MM.1S (cell line): ENCODE data around the gene SLC13A2.

Source experiments
- DNase-seq: peaks from one replicate; pipeline ENCODE4 v3.0.0-alpha.2; 2015
- H2AFZ ChIP-seq: fragments of 300-600 bp; sonication (generic); 2 replicates; pipeline ENCODE4 v1.6.0; 2016; ENCODE audit warnings: antibody characterized with exemption, low read length
- H3F3A ChIP-seq: fragments of 300-600 bp; sonication (generic); 2 replicates; pipeline ENCODE4 v1.6.1; 2016; ENCODE audit warnings: mild to moderate bottlenecking, antibody characterized with exemption, low read length, moderate library complexity, mixed read lengths; ENCODE audit not compliant: insufficient read depth
- H3K27ac ChIP-seq: fragments of 300-600 bp; sonication (generic); 2 replicates; pipeline ENCODE4 v1.5.1; 2016; ENCODE audit warnings: mild to moderate bottlenecking, low read length
- H3K27me3 ChIP-seq: fragments of 300-600 bp; sonication (generic); replicated peaks from 2 replicates; pipeline ENCODE4 v1.6.0; 2016; ENCODE audit warnings: low read length; ENCODE audit not compliant: insufficient read depth
- H3K36me3 ChIP-seq: fragments of 300-600 bp; sonication (generic); replicated peaks from 2 replicates; pipeline ENCODE4 v1.6.1; 2016; ENCODE audit warnings: mild to moderate bottlenecking, low read length, mixed read lengths; ENCODE audit not compliant: insufficient read depth
- H3K4me1 ChIP-seq: fragments of 300-600 bp; sonication (generic); 2 replicates; pipeline ENCODE4 v1.6.1; 2016; ENCODE audit warnings: low read length, mixed read lengths
- H3K4me2 ChIP-seq: fragments of 300-600 bp; sonication (generic); 2 replicates; pipeline ENCODE4 v1.6.0; 2016; ENCODE audit warnings: low read depth, low read length
- H3K4me3 ChIP-seq: fragments of 300-600 bp; sonication (generic); 2 replicates; pipeline ENCODE4 v1.5.1; 2016; ENCODE audit warnings: low read length, mixed read lengths
- H3K79me2 ChIP-seq: fragments of 300-600 bp; sonication (generic); 2 replicates; pipeline ENCODE4 v1.6.1; 2016; ENCODE audit warnings: mixed run types, low read length, mixed read lengths
- H3K9ac ChIP-seq: fragments of 300-600 bp; sonication (generic); 2 replicates; pipeline ENCODE4 v1.6.1; 2016; ENCODE audit warnings: low read length, mixed read lengths
- H3K9me2 ChIP-seq: fragments of 300-600 bp; sonication (generic); replicated peaks from 2 replicates; pipeline ENCODE4 v1.6.1; 2016; ENCODE audit warnings: mild to moderate bottlenecking, low read length, mixed read lengths; ENCODE audit not compliant: insufficient read depth
- H3K9me3 ChIP-seq: fragments of 300-600 bp; sonication (generic); replicated peaks from 2 replicates; pipeline ENCODE4 v1.6.1; 2016; ENCODE audit warnings: mild to moderate bottlenecking, low read length, mixed read lengths; ENCODE audit not compliant: insufficient read depth
- H4K20me1 ChIP-seq: fragments of 300-600 bp; sonication (generic); 2 replicates; pipeline ENCODE4 v1.6.1; 2016; ENCODE audit warnings: mild to moderate bottlenecking, low read length, moderate library complexity, mixed read lengths; ENCODE audit not compliant: insufficient read depth
- CTCF ChIP-seq: fragments of 300-600 bp; sonication (generic); IDR thresholded peaks from 2 replicates; pipeline ENCODE4 v1.5.1; 2016; ENCODE audit warnings: antibody characterized with exemption, low read length, mixed read lengths
- EZH2 ChIP-seq: fragments of 300-600 bp; sonication (generic); optimal IDR thresholded peaks from 2 replicates; pipeline ENCODE3; 2017; ENCODE audit warnings: low read depth, mild to moderate bottlenecking, antibody characterized with exemption, low read length, mixed read lengths
- EZH2phosphoT487 ChIP-seq: fragments of 300-600 bp; sonication (generic); IDR thresholded peaks from 2 replicates; pipeline ENCODE4 v1.6.1; 2018; ENCODE audit warnings: antibody characterized with exemption, low read length

SLC13A2 gene

DNA sequence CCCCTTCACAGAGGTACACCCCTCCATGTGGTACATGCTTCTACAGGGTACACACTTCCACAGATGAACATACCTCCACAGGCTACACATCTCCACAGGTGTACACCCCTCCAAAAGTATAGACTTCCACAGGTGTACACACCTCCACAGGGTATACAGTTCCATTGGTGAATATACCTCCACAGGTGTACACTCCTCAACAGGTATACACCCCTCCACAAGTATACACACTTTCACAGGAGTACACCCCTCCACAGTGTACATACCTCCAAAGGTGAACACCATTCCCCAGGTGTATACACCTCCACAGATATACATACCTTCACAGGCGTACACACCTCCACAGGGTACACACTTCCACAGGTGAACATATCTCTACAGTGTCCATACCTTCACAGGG is 42.1 kb downstream of the SLC13A2 start:
- Histone ChIP-seq H3K27me3 (peaks cover 74% of the 10 kb centered on the region), H3K9me2 (no peaks in the 10 kb centered on the region), H3K36me3 (no peaks in the 10 kb centered on the region), H3K79me2 (no peaks in the 10 kb centered on the region), H3K9ac (no peak overlapping the region), H3K9me3 (no peaks in the 10 kb centered on the region), H3K4me1 (peaks cover 8% of the 10 kb centered on the region), H3K4me3 (no peak overlapping the region), H3K4me2 (no peak overlapping the region), H3K27ac (no peak overlapping the region), H2AFZ (no peak overlapping the region), H4K20me1 (0 out of 2 replicates have a peak, but pooled peaks cover 2% of the 10 kb centered on the region), H3F3A (no peaks in the 10 kb centered on the region)
- no peak for DNase-seq
- TF ChIP-seq CTCF, result no peak
- TF ChIP-seq EZH2, result no peak
- TF ChIP-seq EZH2phosphoT487, result no peak

DNA sequence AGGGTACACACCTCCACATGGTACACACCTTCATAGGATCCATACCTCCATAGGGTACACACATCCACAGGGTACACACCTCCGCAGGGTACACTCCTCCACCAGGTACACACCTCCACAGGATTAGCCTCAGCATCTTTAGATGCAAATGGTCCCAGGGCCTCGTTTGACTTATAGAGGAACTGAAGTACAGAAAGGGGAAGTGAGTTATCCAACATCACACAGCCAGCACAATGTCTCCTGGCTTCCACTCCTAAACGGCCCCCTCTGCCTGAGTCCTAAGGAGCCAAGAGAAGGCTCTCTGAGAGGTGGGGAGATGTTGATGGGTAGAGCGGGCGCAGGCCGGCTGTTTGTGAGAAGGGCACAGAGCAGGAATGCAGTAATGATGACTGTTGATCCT is 44.7 kb downstream of the SLC13A2 start:
- no peaks in the 10 kb centered on the region for H3K36me3 ChIP-seq
- DNase-seq, result no peak
- H3K4me1 ChIP-seq, result peaks cover 8% of the 10 kb centered on the region
- H3K79me2 ChIP-seq, result no peaks in the 10 kb centered on the region
- no peaks in the 10 kb centered on the region for H3K9me3 ChIP-seq
- no peak overlapping the region for H3K4me2 ChIP-seq
- no peaks in the 10 kb centered on the region for H3K9me2 ChIP-seq
- no peak overlapping the region for H3K27ac ChIP-seq
- H3K4me3 ChIP-seq, result no peak overlapping the region
- H3F3A ChIP-seq, result no peaks in the 10 kb centered on the region
- H3K27me3 ChIP-seq, result peaks cover 73% of the 10 kb centered on the region
- 0 out of 2 replicates have a peak, but pooled peaks cover 2% of the 10 kb centered on the region for H4K20me1 ChIP-seq
- H2AFZ ChIP-seq, result no peak overlapping the region
- TF ChIP-seq CTCF, result no peak
- no peak for TF ChIP-seq EZH2
- no peak for TF ChIP-seq EZH2phosphoT487
- no peak overlapping the region for H3K9ac ChIP-seq

GRCh38 chr17:28518578-28518977 is 45.1 kb downstream of the SLC13A2 start:
- H3K79me2 ChIP-seq, result no peaks in the 10 kb centered on the region
- no peak overlapping the region for H3K27ac ChIP-seq
- H3K4me1 ChIP-seq, result peaks cover 8% of the 10 kb centered on the region
- H4K20me1 ChIP-seq, result 0 out of 2 replicates have a peak, but pooled peaks cover 2% of the 10 kb centered on the region
- no peaks in the 10 kb centered on the region for H3K9me2 ChIP-seq
- DNase-seq, result no peak
- H3K4me3 ChIP-seq, result no peak overlapping the region
- no peaks in the 10 kb centered on the region for H3K36me3 ChIP-seq
- no peak overlapping the region for H3K4me2 ChIP-seq
- H2AFZ ChIP-seq, result no peak overlapping the region
- H3F3A ChIP-seq, result no peaks in the 10 kb centered on the region
- TF ChIP-seq EZH2phosphoT487 (no peak), EZH2 (no peak), CTCF (no peak)
- no peak overlapping the region for H3K9ac ChIP-seq
- no peaks in the 10 kb centered on the region for H3K9me3 ChIP-seq
- H3K27me3 ChIP-seq, result peaks cover 73% of the 10 kb centered on the region
